GM10847 (cell line): ENCODE measurements around the gene MECP2.

ENCODE experiments used
- POLR2A ChIP-seq: IDR thresholded peaks from 2 replicates; pipeline ENCODE4 v1.6.1; 2011; ENCODE audit not compliant: insufficient read length; ENCODE audit errors: extremely low read depth

Gene MECP2

GRCh38 chrX:154022108-154022507 lies 75.4 kb downstream of the MECP2 start:
- no peak for TF ChIP-seq POLR2A

DNA sequence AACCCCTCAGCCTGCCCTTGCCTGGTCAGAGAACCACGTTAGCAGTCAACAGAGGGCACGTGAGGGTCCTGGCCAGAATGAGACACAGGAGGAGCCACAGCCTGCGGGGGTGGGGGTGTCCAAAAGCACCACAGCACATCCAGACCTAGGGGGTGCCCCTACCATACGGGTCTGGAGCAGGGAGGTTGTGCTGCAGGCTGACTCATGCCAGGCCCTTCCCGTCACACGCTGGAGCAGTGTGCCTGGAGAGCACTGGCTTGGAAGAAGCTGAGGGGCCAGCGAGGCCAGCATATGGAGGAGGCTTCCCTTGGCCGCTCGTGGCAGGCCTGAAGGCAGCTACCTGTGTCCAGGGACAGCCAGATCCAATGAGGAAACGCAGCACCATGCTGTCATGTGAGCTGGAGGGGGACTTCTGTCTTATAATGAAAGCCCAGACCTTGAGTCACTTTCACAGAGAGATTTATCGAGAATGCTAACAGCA lies 76.3 kb downstream of the MECP2 start:
- TF ChIP-seq POLR2A: no peak

DNA sequence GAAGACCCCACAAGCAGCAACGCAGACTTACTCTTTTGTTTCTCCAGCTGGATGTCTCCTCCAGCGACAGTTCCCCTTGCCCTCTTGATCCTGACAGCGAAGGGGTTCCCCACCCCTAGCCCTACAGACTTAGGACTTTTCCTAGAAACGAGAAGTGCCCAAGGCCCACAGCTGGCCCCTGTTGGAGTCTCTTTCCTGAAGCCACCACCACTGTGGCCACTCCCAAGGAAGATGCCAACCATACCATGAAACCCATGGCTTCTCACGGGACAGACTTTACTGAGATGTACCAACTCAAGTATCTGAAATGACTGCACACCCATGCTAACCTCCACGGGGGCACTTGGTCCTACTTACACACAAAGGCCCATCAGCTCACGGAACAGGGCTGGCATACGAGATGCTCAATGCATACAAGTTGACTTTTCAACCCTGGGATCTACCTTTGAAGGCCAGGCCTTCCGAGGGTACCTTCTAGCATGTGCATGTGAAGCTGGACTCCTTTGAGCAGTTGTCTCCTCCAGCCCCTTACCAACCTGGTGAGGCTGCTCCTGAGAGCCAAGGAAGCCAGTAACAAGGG lies 76.9 kb downstream of the MECP2 start:
- TF ChIP-seq POLR2A: no peak

DNA sequence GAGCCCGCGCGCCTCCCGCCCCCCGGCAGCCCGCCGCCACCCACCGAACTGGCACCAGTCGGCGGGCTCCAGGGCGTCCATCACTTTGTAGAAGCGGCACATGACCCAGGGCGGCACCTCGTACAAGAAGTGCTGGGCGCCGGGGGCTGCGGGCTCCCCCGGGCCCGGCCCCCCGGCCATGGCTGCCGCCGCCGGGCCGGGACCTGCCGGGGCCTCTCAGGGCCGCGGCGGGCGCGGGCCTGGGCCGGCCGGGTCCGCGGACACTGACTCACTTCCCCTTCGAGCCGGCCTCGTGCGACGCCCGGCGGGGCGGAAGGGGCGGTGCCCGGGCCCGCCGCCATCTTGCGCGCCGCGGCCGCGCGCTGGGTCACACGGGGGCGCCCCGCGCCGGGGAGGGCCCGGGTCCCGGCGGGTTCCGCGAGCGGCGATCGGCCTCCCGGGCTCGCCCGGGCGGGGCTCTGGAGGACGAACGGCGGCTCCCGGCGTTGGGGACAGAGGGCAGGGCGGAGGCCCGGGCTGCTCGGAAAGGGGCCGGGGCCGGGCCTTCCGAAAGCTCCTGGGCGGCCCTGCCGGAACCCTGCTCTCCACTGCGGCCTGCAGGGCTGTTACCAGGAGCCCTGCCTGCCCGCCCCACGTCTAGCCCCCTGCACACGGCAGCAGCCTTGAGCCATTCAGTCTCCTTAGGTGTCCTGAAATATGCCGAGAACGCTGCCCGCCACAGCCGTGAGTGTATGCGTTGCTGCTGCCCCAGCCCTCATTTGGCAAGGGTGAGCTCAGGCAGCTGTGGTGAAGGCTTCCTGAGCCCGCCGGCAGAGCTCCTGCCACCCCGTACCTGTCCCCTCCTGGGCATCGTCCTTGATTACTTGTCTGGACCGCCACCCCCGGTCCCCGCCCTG lies 77.6 kb downstream of the MECP2 start, which contains the start of gene IRAK1:
Gene IRAK1, minus strand, starts transcription at position 270 of the 896 bp plus-strand sequence. Its CDS starts 90 bp downstream, at position 180.
- TF ChIP-seq POLR2A: peak; percentile 16

DNA sequence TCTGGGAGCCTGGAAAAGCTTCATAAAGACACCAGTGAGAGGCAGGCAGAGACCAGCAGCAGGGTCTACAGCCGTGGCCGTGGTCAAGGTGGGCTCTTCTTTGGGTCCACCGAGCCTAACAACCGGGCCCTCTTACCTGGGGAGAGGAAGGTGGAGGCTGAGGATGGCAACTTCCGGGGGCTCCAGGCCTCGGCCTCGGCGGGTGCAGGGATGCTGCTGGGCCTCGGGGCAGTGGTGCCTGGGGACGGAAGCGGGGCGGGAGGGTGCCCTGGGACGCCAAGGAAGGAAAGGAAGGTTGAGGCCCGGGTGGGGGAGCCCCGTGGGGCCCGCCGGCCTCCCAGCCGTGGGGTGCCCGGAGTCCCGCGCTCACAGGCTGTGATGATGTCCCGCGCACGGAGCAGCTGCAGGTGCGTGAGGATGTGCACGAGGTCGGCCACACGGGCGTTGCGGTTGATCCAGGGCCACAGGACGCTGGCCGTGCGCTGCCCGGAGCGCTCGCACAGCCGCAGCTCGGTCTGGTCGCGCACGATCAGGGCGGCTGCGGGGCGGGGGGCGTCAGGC lies 78.4 kb downstream of the MECP2 start:
- TF ChIP-seq POLR2A: no peak

GRCh38 chrX:154018518-154019060 lies 78.9 kb downstream of the MECP2 start:
- TF ChIP-seq POLR2A: no peak

GRCh38 chrX:154017766-154018517 lies 79.6 kb downstream of the MECP2 start:
- TF ChIP-seq POLR2A: no peak

- no peak for TF ChIP-seq POLR2A
Observed at GRCh38 chrX:154016366-154017076, 81.0 kb downstream of the MECP2 start.

- TF ChIP-seq POLR2A: no peak
Observed at GRCh38 chrX:154015581-154016264, 81.8 kb downstream of the MECP2 start.

- TF ChIP-seq POLR2A: no peak
Observed at GRCh38 chrX:154014429-154015380, 82.8 kb downstream of the MECP2 start.

DNA sequence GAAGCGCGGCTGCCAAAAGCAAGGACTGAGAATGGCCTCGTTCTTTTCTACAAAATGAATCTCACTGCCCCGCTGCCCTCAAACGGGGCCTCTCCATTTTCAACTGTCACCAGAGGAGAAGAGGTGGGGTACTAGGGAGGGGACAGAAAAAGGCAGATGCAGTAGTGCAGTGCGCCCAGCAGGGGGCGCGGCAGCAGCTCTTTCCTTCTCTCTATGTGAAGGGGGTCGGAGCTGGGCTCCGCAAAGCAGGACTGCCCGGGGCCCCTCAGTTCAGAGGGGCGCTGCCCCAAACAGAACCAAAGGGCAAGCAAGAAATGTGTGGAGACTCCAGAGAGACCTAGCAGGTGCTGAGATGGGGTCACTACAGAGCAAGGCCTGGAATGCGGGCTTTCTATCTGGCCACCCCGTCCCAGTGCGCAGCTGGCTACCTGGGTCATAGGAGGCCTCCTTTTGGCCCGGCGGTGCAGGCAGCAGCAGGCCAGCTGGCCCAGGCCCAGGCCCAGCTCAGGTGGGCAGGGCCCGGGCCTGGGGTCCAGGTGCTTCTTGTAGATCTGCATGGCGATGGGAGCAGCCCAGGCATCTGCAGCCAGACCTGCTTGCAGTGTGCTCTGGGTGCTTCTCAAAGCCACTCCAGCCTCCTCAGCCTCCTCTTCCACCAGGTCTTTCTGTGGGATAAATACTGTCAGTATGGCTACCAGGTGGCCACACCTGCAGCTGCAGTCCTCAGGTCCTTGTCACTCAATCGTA lies 83.7 kb downstream of the MECP2 start:
- TF ChIP-seq POLR2A: no peak

DNA sequence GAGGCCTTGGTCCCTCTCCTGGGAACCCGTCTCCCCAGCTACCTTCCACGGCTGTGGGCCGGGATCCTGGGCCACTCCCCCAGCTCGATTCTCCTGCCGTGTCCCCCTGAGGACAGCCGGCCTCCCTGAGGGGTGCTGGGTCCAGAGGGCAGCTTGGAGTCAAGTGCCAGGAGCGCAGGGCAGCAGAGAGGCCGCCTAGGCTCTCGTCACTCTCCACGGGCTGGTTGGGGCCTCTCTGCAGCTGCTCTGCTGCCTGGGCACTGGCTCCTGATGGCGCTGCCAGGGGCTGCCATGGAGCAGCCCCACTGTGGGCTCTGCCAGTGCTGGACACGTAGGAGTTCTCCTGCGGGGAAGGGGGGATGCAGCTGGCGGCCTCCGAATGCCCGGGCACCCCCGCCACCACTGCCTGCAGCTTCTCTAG lies 84.5 kb downstream of the MECP2 start:
- TF ChIP-seq POLR2A: no peak
